HCT116 (cell line): Measurements from ENCODE around the gene PKP3. TPM values are rescaled to one million over a fixed set of nuclear protein-coding genes. Genes with fewer than 3 reads are reported as not detected.

Experiments used
- ATAC-seq: fragments of 200-7000 bp; cut with Tn5 transposase; 2 replicates; pipeline ENCODE4 v1.9.1; 2020; ENCODE audit warnings: mild to moderate bottlenecking, moderate library complexity
- BruUV-seq: library from RNA; stranded (reverse); fragments of 400-500 nt; replicated peaks from 2 replicates; lab custom pipeline; 2021; lab: Mats Ljungman, UMichigan
- CTCF ChIA-PET: fragments of 300-600 bp; sonication (Branson Sonifier 250); formaldehyde crosslinking; loops from one replicate; lab custom pipeline; 2021; ENCODE audit warnings: antibody characterized with exemption; lab: Charles Lee
- POLR2A ChIA-PET: fragments of 300-600, 350-600 bp; sonication (Branson Sonifier 250); formaldehyde crosslinking; loops from one replicate; lab custom pipeline; 2021; ENCODE audit warnings: antibody characterized with exemption; lab: Charles Lee
- RAD21 ChIA-PET, 2 experiments: fragments of 300-600 bp; sonication (Branson Sonifier 250); formaldehyde crosslinking; loops; one replicate each; lab custom pipeline; 2023; ENCODE audit warnings: low total read pairs in 2 of 2; ENCODE audit not compliant: uncharacterized antibody in 2 of 2, unreplicated experiment in 2 of 2, low non-redundant PET in 1 of 2; lab: Charles Lee
- DNase-seq: peaks from one replicate; pipeline ENCODE4 v3.0.0-alpha.2; 2010; ENCODE audit warnings: low read depth, low spot score
- H2AFZ ChIP-seq: fragments of 200-600 bp; shearing (Covaris generic), sonication (generic); 2 replicates; pipeline ENCODE4 v1.6.1; 2017; ENCODE audit warnings: low read depth, mixed run types, mixed read lengths, antibody characterized with exemption, low read length; ENCODE audit not compliant: poor library complexity, severe bottlenecking
- H3K27ac ChIP-seq: 2 replicates; pipeline ENCODE4 v1.5.1; 2012; ENCODE audit warnings: low read depth, low read length
- H3K27me3 ChIP-seq: fragments of 200-600 bp; sonication (generic); 2 replicates; pipeline ENCODE4 v1.6.1; 2016; ENCODE audit warnings: mixed run types, low read length, mixed read lengths; ENCODE audit not compliant: insufficient read depth
- H3K36me3 ChIP-seq, 2 experiments: fragments of 200-500 bp in 1 of 2; fragments of 200-600 bp in 1 of 2; sonication (Bioruptor generic) in 1 of 2; sonication (generic) in 1 of 2; 2 replicates each; pipeline versions ENCODE4 v1.5.1 to v1.6.1; 2014 to 2016; ENCODE audit warnings: low read length in 2 of 2, inconsistent platforms in 1 of 2, mixed read lengths in 1 of 2, mixed run types in 1 of 2; ENCODE audit not compliant: insufficient read depth in 2 of 2, control insufficient read depth in 1 of 2
- H3K4me1 ChIP-seq, 2 experiments: fragments of 200-600 bp in 1 of 2; sonication (generic) in 1 of 2; 2 replicates each; pipeline versions ENCODE4 v1.5.1 to v1.6.1; 2012 to 2017; ENCODE audit warnings: low read length in 2 of 2, inconsistent platforms in 1 of 2, mild to moderate bottlenecking in 1 of 2, mixed read lengths in 1 of 2, mixed run types in 1 of 2, moderate library complexity in 1 of 2; ENCODE audit not compliant: insufficient read depth in 2 of 2, control insufficient read depth in 1 of 2
- H3K4me2 ChIP-seq: fragments of 200-600 bp; sonication (generic); 2 replicates; pipeline ENCODE4 v1.6.1; 2017; ENCODE audit warnings: mixed run types, low read length, mixed read lengths
- H3K4me3 ChIP-seq, 2 experiments: fragments of 200-600 bp in 1 of 2; sonication (generic) in 1 of 2; replicated peaks in 1 of 2; 2 replicates each; pipeline ENCODE4 v1.5.1; 2011 to 2016; ENCODE audit warnings: low read length in 2 of 2, control low read depth in 1 of 2, low read depth in 1 of 2, mild to moderate bottlenecking in 1 of 2, mixed read lengths in 1 of 2, mixed run types in 1 of 2
- H3K79me2 ChIP-seq: fragments of 200-600 bp; sonication (generic); 2 replicates; pipeline ENCODE4 v1.6.1; 2017; ENCODE audit warnings: mild to moderate bottlenecking, mixed run types, low read length, moderate library complexity, mixed read lengths; ENCODE audit not compliant: insufficient read depth
- H3K9ac ChIP-seq: fragments of 200-600 bp; sonication (generic); 2 replicates; pipeline ENCODE4 v1.6.1; 2016; ENCODE audit warnings: low read length, mixed read lengths
- H3K9me2 ChIP-seq: fragments of 200-600 bp; sonication (generic), shearing (Covaris generic); 2 replicates; pipeline ENCODE4 v1.6.1; 2017; ENCODE audit warnings: mixed run types, mild to moderate bottlenecking, moderate library complexity; ENCODE audit not compliant: insufficient read depth
- H3K9me3 ChIP-seq, 2 experiments: fragments of 200-500 bp in 1 of 2; fragments of 200-600 bp in 1 of 2; sonication (Bioruptor generic) in 1 of 2; sonication (generic) in 1 of 2; 2 replicates each; pipeline ENCODE4 v1.6.1; 2014 to 2017; ENCODE audit warnings: low read length in 2 of 2, mixed read lengths in 2 of 2, inconsistent platforms in 1 of 2, low read depth in 1 of 2, mild to moderate bottlenecking in 1 of 2, mixed run types in 1 of 2, moderate library complexity in 1 of 2; ENCODE audit not compliant: control insufficient read depth in 1 of 2, insufficient read depth in 1 of 2
- H4K20me1 ChIP-seq: fragments of 200-600 bp; sonication (generic), shearing (Covaris generic); 2 replicates; pipeline ENCODE4 v1.6.1; 2017; ENCODE audit warnings: mixed run types, mild to moderate bottlenecking, moderate library complexity; ENCODE audit not compliant: insufficient read depth
- ATF3 ChIP-seq: IDR thresholded peaks from 2 replicates; pipeline ENCODE4 v1.6.1; 2012
- CBX3 ChIP-seq: IDR thresholded peaks from 2 replicates; pipeline ENCODE4 v1.6.1; 2012; ENCODE audit warnings: low read depth
- EGR1 ChIP-seq: IDR thresholded peaks from 2 replicates; pipeline ENCODE4 v1.6.1; 2012; ENCODE audit warnings: low read depth
- FOSL1 ChIP-seq: IDR thresholded peaks from 2 replicates; pipeline ENCODE4 v1.6.1; 2012; ENCODE audit warnings: low read depth
- POLR2A ChIP-seq: IDR thresholded peaks from 2 replicates; pipeline ENCODE4 v1.7.0; 2011; ENCODE audit warnings: borderline replicate concordance; ENCODE audit not compliant: insufficient read depth, insufficient read length; ENCODE audit errors: extremely low read depth
- RAD21 ChIP-seq: IDR thresholded peaks from 2 replicates; pipeline ENCODE4 v1.6.1; 2012; ENCODE audit warnings: low read depth, mild to moderate bottlenecking
- SRF ChIP-seq: IDR thresholded peaks from 2 replicates; pipeline ENCODE4 v1.6.1; 2012; ENCODE audit warnings: low read depth
- TCF7L2 ChIP-seq: IDR thresholded peaks from 2 replicates; pipeline ENCODE4 v1.7.0; 2011; ENCODE audit warnings: borderline replicate concordance, inconsistent platforms; ENCODE audit not compliant: insufficient read depth, insufficient read length; ENCODE audit errors: extremely low read depth
- YY1 ChIP-seq: IDR thresholded peaks from 2 replicates; pipeline ENCODE4 v1.6.1; 2011; ENCODE audit warnings: low read length, low read depth, moderate library complexity, mild to moderate bottlenecking; ENCODE audit not compliant: insufficient replicate concordance; ENCODE audit errors: extremely low read depth
- ZBTB33 ChIP-seq: IDR thresholded peaks from 2 replicates; pipeline ENCODE4 v1.6.1; 2011; ENCODE audit warnings: mild to moderate bottlenecking, low read length, moderate library complexity; ENCODE audit not compliant: insufficient replicate concordance; ENCODE audit errors: extremely low read depth
- ZFX ChIP-seq: fragments of 450-650 bp; IDR thresholded peaks from 2 replicates; pipeline ENCODE4 v1.6.1; 2017
- ZNF274 ChIP-seq: fragments of 200-500 bp; sonication (Bioruptor generic); IDR thresholded peaks from 2 replicates; pipeline ENCODE4 v1.6.1; 2014; ENCODE audit warnings: mild to moderate bottlenecking, low read depth, low read length, inconsistent platforms
- intact Hi-C: fragments of 100-400 bp; cut with micrococcal nuclease; formaldehyde crosslinking; loops from 2 replicates; pipeline ENCODE4 v1.10.0; 2022
- total RNA-seq: library from RNA; stranded (reverse); gene quantifications from one replicate; pipeline ENCODE4 v1.2.1, GENCODE V29; 2021; ENCODE audit not compliant: unreplicated experiment

Gene PKP3
- total RNA-seq, 1 experiment from 2014 or later, result 157 TPM

- Histone ChIP-seq H3K4me3 (no peak overlapping the region), H2AFZ (no peak overlapping the region), H4K20me1 (no peaks in the 10 kb centered on the region), H3K79me2 (peaks cover 2% of the 10 kb centered on the region; the same call in 1 of the 2 replicates), H3K27ac (no peak overlapping the region), H3K9ac (no peak overlapping the region), H3K4me2 (no peak overlapping the region), H3K9me2 (no peaks in the 10 kb centered on the region), H3K9me3 (peaks cover 8% of the 10 kb centered on the region in 2 experiments; a peak in 2 of 4 replicates), H3K4me1 (peaks cover 0 to 11% of the 10 kb centered on the region in 2 experiments; a peak in 2 of 4 replicates), H3K27me3 (no peaks in the 10 kb centered on the region), H3K36me3 (no peaks in the 10 kb centered on the region)
- CTCF ChIA-PET, result interaction anchor here (0.6 to 1.2 kb wide), 3 partner anchors 18 to 59 kb away, joined by 3 to 4 read pairs (median 3); no protein-coding TSS in a partner anchor
- RAD21 ChIA-PET, result no interaction called here
- TF ChIP-seq CBX3 (no peak), EGR1 (no peak), ZNF274 (no peak), ZFX (no peak), ZBTB33 (no peak), ATF3 (no peak), FOSL1 (no peak), SRF (no peak), YY1 (no peak), RAD21 (no peak), POLR2A (no peak), TCF7L2 (no peak)
- intact Hi-C loops, result no loop called here
- no peak for ATAC-seq
- POLR2A ChIA-PET, result no interaction called here
- no TSS peak for BruUV-seq
- DNase-seq, result no peak
Observed at GRCh38 chr11:364991-365725, 28.9 kb upstream of the PKP3 start.
